ENCODE measurements around the gene PDLIM5.

GRCh38 chr4:94540476-94540875 lies 88.7 kb downstream of the PDLIM5 start:
- TF ChIP-seq CTCF (IDR thresholded peaks at IDR 0.05), result no peak
- TF ChIP-seq POLR2AphosphoS5 (IDR thresholded peaks at IDR 0.05), result no peak
- no peak for TF ChIP-seq POLR2A (IDR thresholded peaks at IDR 0.05)

Data from transverse colon (tissue), 4 donors.